Measurements from ENCODE around the gene ATXN7. TPM values are rescaled to one million over a fixed set of nuclear protein-coding genes. Genes with fewer than 3 reads are reported as not detected.

The ATXN7 gene
- total and polyA plus RNA-seq, 2 of the 4 experiments (the other 2 are of a cell fraction) = 8.6 to 13.6 TPM

GRCh38 chr3:64049136-64049535 is 185.5 kb downstream of the ATXN7 start:
- H3K79me1 ChIP-seq (ENCODE audit: low read depth in 1 of 2, low read length in 2 of 2) = no peaks in the 10 kb centered on the region
- no peak overlapping the region for H2BK5ac ChIP-seq (ENCODE audit: low read depth, low read length, poor library complexity, severe bottlenecking)
- no peaks in the 10 kb centered on the region for H4K20me1 ChIP-seq (ENCODE audit: insufficient read depth, low read length)
- H3K4ac ChIP-seq (ENCODE audit: low read depth, low read length) = no peak overlapping the region
- H2AK5ac ChIP-seq (ENCODE audit: low read depth, low read length) = no peak overlapping the region
- H3K9ac ChIP-seq (ENCODE audit: low read depth, low read length) = no peak overlapping the region
- no peaks in the 10 kb centered on the region for H3K36me3 ChIP-seq (ENCODE audit: control insufficient read depth, insufficient read depth, low read length)
- H3K9me1 ChIP-seq (ENCODE audit: insufficient read depth, low read length) = peaks cover 16% of the 10 kb centered on the region
- H2AK9ac ChIP-seq (replicated peaks; ENCODE audit: low read depth, low read length, poor library complexity) = no peak overlapping the region
- no peak overlapping the region for H2BK120ac ChIP-seq (ENCODE audit: low read depth, low read length)
- H2AFZ ChIP-seq (replicated peaks; ENCODE audit: low read length, poor library complexity) = no peak overlapping the region
- H3K27ac ChIP-seq (ENCODE audit: insufficient read depth, low read length) = no peak overlapping the region
- no peak overlapping the region for H3K4me2 ChIP-seq (ENCODE audit: low read depth, low read length)
- CTCF ChIA-PET = interaction anchor here (0.7 kb wide), 1 partner anchor 25 kb away, joined by 3 read pairs; no protein-coding TSS in a partner anchor
- H3K4me3 ChIP-seq (ENCODE audit: insufficient read depth, low read depth, low read length) = no peak overlapping the region
- dilution Hi-C loops (cut with HindIII; ENCODE audit: low sequenced_read_pairs, unreplicated experiment) (loop anchor here (25.0 kb wide), 1 partner anchor 413 kb away; no protein-coding TSS in a partner anchor), intact Hi-C loops (cut with micrococcal nuclease) (no loop called here), in situ Hi-C loops (cut with MboI; ENCODE audit: low sequenced_read_pairs) (loop anchor here (25.0 kb wide), 1 partner anchor 163 kb away; no protein-coding TSS in a partner anchor)
- no peaks in the 10 kb centered on the region for H3K27me3 ChIP-seq (ENCODE audit: control insufficient read depth, insufficient read depth, low read length)
- DNase-seq (peak; percentile 74), ATAC-seq (ENCODE audit: low read depth) (peak; percentile 40; the same call in 1 of the 2 replicates)
- H2BK20ac ChIP-seq (ENCODE audit: low read depth, low read length) = no peak overlapping the region
- H3K23ac ChIP-seq (ENCODE audit: low read depth, low read length) = no peak overlapping the region
- no peak overlapping the region for H4K8ac ChIP-seq (ENCODE audit: low read depth in 2 of 2, low read length in 2 of 2)
- whole genome bisulfite sequencing, 2 experiments (ENCODE audit: extremely low coverage in 2 of 2, insufficient read length in 1 of 2) = 80% methylated on average over 1 of the region's 3 CpGs; no CpG with 5 or more reads in 1 of the 2 experiments
- peak overlapping the region; percentile 2; the same call in 1 of the 2 replicates for H3K14ac ChIP-seq (replicated peaks; ENCODE audit: low read depth, low read length)
- no peak overlapping the region for H4K5ac ChIP-seq (ENCODE audit: low read depth, low read length)
- H2BK15ac ChIP-seq (ENCODE audit: low read depth, low read length) = no peak overlapping the region
- H3K4me1 ChIP-seq (ENCODE audit: control insufficient read depth, insufficient read depth, low read length) = no peaks in the 10 kb centered on the region; the same call in 1 of the 2 replicates
- no TSS peak for BruUV-seq (replicated peaks)
- POLR2A ChIA-PET (ENCODE audit: unreplicated experiment) = no interaction called here
- no peak for TF ChIP-seq RAD21 (IDR thresholded peaks at IDR 0.05; ENCODE audit: low read length)
- 0 out of 2 replicates have a peak, but pooled peaks have one; percentile 26 for TF ChIP-seq FOS (IDR thresholded peaks at IDR 0.05; ENCODE audit: low read depth, low read length)
- no peak overlapping the region for H3K18ac ChIP-seq (ENCODE audit: low read depth, low read length)
- no peak overlapping the region for H3K56ac ChIP-seq (ENCODE audit: extremely low read depth, insufficient read depth, low read length)
- H3K9me3 ChIP-seq (ENCODE audit: control insufficient read depth, insufficient read depth, low read length) = no peaks in the 10 kb centered on the region
- no peak overlapping the region for H4K91ac ChIP-seq (ENCODE audit: insufficient read depth, low read depth, low read length)
